GM21825 (cell line): ENCODE results near the gene CDC16.
"Not testable (repeated sequence)": the region's sequence is repeated elsewhere in the genome, so short reads cannot be mapped to it uniquely, and the experiment has no call there.

Experiments
- ATAC-seq: cut with Tn5 transposase; IDR thresholded peaks from one replicate; pipeline ENCODE4 v1.9.1; 2021; ENCODE audit warnings: mild to moderate bottlenecking, moderate library complexity; ENCODE audit not compliant: unreplicated experiment

Gene CDC16

DNA sequence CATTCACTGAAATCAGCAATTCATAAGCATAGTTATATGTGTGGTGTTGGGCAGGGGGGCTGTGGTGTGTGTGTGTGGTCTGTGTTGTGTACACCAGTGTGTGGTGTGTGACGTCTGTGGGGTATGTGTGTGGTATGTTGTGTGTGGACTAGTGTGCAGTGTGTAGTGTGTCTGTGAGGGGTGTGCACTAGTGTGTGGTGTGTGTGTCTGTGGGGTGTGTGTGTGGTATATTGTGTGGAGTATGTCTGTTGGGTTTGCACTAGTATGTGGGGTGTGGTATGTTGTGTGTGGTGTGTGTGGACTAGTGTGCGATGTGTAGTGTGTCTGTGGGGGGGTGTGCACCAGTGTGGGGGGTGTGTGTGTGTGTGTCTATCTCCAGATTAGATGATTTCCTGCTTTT, 7.2 kb upstream of the CDC16 start:
- no peak for ATAC-seq

DNA sequence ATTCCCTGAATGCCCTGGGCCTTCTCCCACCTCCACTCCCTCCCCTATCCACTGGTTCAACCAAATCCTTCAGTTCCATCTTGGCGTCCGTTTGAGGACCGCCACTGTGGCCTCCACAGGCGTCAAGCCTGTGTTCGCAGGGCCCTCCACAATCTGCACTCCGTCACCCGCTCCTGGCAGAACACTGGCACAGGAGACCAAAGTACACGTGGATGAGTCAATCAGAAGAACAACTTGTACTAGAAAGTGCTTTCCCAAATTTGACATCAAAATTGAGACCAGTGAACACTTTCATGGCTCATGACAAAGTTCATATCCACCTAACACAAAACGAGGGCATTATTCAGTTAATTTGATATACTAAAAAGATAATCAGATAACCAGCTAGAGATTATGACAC, 6.5 kb upstream of the CDC16 start:
- no peak for ATAC-seq

DNA sequence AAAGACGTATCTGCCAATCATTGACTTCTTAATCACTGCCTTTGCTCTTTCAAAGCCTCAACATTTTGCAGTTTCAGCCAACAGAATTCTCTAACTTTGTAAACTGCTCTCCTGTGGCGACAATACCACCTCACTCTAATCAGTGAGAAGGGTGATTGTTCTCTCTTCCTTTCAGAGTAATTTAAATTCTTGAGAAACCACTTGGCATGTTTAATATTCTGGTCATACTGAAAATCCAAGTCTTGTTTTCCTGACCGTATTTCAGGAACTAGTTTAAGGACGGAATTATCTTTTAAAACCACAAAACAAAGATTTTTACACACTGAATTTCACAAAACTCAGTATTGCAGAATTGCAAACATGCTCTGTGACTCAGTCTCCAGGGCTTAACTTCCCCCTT, 5.2 kb upstream of the CDC16 start:
- no peak for ATAC-seq

DNA sequence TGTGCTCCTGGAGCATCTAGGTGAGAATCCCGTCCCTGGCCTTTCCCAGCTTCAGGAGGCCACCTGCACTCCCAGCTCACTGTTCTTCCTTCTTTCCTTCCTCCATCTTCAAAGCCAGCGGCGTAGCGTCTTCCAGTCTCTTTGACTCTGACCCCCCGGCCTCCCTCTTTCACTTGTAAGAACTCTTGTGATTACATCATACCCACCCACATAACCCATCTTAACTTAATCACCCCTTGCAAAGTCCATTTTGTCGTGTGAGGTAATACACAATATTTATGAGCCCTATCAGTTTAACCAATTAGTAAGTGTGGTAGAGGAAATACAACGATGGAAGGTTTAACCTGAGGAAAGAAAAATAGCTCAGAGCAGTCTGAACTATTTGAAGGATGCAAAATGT, 4.6 kb upstream of the CDC16 start:
- no peak for ATAC-seq

DNA sequence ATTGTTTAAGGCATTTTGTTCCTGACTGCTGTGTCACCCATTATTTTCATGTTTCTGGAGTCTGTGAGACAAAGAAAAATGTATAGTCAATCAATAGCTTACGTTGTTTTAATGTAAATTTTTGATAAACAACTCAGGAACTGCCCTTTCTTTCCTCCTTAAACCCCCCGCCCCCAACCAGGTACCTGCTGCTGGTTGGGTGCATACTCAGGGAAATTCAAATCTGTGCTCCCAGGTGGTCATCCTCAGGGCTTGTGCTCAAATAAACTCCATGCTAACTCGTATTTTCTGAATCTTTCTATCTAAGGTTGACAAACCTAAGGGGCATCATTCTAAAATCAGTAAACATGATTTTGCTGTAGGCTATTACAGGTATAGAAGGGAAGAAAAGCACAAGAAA, 4.1 kb upstream of the CDC16 start:
- no peak for ATAC-seq

DNA sequence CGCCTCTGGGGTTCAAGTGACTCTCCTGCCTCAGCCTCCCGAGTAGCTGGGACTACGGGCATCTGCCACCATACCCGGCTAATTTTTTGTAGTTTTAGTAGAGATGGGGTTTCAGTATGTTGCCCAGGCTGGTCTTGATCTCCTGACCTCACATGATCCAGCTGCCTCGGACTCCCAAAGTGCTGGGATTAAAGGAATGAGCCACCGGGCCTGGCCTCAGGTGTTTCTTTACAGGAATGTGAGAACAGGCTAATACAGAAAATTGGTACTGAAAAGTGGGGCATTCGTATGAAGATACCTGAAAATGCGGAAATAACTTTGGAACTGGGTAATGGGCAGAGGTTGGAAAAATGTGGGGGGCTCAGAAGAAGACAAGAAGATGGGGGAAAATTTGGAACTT, 2.8 kb upstream of the CDC16 start:
- no peak for ATAC-seq

DNA sequence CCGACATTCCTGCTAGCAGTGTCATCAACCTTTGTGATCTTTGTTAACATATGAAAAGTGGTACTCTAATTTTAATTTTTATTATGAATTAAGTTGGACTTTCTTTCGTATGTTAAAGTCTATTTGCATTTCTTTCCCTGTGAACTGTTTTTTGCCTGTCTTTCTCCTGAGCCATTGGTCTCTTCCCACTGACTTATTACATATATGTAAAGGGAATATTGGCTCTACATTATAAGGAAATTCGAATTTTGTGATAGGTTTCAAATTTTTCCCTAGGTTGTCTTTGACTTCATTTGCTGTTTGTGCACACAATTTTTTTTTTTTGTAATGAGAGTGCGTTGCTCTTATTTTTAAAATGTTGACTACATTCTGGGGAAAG, 442 bp upstream of the CDC16 start:
- no peak for ATAC-seq

DNA sequence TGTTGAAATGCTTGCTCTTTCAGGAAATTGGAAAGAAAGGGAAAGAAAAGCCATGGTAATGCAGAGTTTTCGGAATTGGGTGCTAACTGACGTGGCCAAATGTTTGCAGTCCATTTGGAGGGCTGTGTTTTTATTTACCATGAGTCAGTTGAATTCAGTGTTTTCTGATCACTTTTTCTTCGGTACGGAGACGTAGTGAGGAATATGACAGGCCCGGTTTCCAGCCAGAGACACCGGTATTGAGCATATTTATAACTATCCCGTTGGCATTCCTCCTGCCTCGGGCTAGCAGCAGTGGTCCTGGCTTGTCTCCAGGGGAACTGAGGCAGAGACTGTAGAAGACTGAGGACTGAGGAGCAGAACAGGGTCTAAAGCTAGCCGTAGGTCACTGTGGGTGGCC, 1.0 kb downstream of the CDC16 start:
- ATAC-seq = no peak

DNA sequence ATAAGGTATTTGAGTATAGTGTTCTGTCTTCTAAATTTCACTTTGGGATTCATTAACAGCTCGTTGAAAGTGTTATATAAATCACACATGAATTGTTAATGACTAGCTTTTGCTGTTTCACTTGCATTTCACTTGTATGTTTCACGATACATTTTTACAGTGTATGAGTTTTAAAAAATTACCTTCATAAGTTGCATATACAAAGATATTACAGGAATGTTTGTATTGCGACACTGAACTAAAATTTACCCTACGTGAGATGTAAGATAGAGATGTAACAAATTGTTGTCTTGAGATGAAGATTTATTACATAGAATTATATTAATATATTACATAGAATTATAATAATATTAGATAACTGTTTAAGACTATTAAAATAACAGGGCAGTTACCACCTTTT, 1.5 kb downstream of the CDC16 start:
- ATAC-seq = no peak

DNA sequence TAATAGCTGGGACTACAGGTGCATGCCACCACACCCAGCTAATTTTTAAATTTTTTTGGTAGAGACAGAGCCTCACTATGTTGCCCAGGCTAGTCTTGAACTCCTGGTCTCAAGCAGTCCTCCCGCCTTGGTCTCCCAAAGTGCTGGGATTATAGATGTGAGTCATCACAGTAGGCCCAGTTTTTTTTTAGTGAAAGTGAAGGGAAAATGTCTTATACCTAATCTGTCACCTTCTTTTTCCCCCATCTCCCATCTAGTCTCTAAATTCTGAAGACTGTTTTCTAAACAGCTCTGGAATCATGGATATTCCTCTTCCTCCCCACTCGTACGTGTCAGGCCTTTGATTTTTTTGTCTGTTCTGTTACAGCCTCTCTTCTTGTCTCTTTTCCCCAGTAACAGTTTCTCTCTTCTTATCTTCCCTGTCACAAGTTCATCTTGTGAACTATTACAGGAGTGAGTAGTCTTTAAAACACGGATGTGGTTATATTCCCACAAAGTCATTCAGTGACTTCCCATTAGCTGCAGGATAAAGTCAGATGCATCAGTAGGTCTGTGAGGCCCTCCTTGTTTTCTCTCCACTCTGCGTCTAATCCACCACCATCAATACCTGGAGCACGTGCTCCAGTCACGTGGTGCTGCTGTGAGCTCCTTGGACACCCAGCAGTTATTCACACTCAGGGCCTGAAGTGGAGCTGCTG, 2.9 kb downstream of the CDC16 start:
- ATAC-seq = no peak

DNA sequence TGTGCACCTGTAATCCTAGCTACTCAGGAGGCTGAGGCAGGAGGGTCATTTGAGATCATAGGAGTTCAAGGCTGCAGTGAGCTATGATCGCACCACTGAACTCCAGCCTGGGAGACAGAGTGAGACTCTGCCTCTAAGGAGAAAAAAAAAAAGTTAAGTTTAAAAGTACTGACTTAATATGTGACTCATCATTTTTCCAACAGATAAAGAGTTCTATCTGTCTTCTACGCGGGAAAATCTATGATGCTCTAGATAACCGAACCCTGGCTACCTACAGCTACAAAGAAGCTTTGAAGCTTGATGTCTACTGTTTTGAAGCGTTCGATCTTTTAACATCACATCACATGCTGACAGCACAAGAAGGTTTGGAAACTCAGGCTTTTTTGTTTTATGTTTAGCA, 7.2 kb downstream of the CDC16 start:
- ATAC-seq = no peak

DNA sequence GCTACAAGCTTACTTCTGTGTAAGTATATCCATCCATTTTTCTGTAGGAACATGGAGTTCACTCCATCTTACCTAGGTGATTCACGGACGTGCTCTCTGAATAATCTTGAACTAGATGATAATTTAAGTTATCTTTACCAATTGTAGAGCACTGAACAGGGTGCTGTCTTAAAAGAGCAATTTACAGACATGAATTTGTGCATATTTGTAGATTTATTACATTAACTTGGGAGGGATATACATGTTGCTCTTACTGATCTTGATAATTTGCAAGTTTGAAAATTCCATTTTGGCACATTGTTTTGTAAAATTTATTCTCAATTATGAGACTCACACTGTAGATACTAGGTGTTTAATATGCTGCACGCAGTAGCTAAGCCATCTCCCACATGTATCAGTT, 9.3 kb downstream of the CDC16 start:
- ATAC-seq = no peak

DNA sequence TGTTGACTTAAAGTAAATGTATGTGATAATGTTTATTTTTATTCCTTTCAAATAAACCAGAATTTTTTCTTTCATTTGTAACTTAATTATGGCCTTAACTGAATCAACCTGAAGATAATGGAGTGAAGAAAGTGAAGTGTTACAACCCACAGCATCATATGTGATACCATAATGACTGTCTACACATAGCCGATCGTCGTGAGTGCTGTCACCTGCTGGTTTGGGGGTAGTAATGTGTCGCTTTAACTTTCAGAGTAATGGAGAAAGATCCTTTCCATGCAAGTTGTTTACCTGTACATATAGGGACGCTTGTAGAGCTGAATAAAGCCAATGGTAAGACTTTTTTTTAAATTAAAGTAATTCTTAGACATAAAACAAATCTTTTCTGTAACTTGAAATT, 9.9 kb downstream of the CDC16 start:
- no peak for ATAC-seq

DNA sequence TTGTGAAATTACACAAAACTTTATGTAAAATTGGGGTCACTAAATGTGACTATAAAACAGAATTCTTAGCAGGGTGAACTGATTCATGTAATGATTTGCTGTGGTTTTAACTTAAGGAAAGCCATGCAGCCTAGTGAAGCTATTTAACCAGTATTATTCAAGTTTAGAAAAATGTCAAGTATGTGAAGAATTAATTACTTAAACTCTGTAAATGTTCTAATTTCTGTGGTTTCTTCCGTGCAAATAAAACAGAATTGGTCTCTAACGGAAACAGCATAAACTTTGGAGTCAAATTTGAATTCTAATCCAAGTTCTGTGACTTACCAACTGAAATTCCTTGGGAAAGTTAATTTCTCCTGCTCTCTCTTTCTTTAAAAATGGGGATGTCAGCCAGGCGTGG, 13.3 kb downstream of the CDC16 start:
- no peak for ATAC-seq

DNA sequence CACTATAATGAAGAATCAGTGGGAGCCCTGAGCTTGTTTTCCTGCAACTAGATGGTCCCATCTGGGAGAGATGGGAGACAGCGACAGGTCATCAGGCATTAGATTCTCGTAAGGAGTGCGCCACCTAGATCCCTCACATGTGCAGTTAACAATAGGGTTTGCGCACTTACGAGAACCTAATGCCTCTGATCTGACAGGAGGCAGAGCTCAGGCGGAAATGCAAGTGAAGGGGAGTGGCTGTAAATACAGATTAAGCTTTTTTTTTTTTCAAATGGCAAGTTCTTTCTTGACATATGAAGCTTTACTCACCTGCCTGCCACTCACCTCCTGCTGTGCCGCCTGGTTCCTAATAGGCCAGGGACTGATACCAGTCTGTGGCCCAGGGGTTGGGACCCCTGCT, 14.4 kb downstream of the CDC16 start:
- no peak for ATAC-seq

DNA sequence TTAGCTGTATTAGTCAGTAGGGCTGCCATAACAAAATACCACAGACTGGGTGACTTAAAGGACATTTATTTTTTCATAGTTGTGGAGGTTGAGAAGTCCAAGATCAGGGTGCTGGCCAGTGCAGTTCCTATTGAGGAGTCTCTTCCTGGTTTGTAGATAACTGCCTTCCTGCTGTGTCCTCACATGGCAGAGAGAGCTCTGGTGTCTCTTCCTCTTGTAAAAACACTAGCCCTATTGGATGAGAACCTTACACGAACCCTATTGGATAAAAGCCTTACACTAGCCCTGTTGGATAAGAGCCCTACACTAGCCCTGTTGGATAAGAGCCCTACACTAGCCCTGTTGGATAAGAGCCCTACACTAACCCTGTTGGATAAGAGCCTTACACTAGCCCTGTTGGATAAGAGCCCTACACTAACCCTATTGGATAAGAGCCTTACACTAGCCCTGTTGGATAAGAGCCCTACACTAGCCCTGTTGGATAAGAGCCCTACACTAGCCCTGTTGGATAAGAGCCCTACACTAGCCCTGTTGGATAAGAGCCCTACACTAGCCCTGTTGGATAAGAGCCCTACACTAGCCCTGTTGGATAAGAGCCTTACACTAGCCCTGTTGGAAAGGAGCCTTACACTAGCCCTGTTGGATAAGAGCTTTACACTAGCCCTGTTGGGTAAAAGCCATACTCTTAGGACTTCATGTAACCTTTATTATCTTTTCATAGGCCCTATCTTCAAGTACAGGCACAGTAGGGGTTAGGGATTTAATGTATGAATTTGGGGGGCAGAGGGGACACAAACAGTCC, 17.1 kb downstream of the CDC16 start:
- not testable (repeated sequence) for ATAC-seq

DNA sequence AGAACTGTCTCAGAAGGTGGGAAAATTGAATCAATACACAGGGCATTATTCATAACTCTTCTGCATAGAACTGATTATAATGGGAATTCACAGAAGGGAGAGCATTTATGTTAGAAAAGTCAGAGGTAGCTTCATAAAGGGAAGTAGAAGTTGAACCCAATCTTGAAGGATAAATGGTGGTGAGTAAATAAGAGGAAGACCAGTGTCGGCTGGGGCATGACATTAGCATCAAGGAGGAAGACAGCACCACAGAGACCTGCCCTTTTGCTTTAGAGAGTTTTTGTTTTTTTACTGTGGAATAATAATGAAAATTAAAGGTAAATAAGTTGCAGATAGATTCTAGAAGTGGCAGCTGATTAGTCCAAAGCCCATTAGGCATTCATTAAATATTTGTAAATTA, 21.9 kb downstream of the CDC16 start:
- ATAC-seq = no peak

DNA sequence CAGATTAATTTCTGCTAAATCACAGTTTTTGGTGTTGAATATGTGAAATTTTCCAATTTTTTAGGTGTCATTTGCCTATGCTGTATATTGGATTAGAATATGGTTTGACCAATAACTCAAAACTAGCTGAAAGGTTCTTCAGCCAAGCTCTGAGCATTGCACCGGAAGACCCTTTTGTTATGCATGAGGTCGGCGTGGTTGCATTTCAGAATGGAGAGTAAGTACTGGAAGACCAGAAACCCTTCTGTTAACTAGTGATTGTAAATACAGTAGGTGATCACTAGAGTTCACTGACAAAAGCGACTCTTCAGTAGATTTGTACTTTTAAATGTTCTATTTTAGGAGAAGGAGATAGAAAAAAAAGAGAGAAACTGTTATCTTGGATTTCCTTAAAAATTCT, 22.3 kb downstream of the CDC16 start:
- no peak for ATAC-seq

DNA sequence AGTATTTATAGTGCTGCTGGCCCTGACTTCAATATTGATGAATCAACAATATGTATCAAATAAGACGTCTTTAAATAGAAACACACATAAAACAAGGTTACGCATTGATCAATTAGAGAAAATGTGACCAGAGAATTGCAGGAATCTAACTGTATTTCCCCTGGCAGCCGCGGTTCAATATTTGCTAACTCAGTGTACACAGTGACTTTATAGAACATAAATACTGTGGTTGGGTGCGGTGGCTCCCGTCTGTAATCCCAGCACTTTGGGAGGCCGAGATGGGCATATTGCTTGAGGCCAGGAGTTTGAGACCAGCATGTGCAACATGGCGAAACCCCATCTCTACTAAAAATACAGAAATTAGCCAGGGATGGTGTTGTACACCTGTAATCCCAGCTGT, 23.9 kb downstream of the CDC16 start:
- no peak for ATAC-seq

DNA sequence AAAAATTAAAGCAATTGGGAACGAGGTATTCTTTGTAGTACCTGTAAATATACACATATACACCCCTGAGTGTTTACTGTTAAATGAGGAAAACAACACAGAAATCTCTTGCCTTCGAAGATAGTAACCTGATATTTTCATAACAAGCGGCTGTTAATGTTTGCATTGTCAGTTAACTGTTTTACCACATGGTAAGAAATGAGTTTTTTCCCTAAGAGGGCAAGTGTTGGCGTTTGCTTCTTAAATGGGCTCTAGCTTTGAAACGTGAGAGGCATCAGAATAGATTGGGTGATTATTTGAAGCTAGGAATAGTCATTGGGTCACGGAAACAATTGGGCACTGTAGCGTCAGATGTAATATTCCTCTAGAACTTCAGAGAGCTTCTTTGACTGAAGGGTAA, 24.7 kb downstream of the CDC16 start:
- no peak for ATAC-seq

DNA sequence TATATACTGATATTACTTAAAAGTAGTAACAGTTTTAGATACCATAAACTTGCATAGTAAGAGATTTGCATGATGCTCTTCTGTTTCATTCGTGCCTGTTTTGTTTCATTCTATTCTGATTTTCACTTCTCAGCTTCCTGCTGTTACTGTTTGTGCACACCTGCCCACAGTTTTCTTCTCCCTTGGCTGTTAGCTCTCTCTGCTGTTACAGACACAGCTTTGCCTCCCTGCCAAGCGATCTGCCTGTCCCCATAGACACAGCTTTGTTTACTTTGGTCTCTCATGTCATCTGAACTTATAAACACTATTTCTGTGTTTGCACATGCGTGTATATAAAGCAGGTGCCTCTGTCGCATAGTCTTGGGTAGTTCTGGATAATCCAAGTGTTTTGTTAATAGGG, 25.3 kb downstream of the CDC16 start:
- ATAC-seq = no peak

DNA sequence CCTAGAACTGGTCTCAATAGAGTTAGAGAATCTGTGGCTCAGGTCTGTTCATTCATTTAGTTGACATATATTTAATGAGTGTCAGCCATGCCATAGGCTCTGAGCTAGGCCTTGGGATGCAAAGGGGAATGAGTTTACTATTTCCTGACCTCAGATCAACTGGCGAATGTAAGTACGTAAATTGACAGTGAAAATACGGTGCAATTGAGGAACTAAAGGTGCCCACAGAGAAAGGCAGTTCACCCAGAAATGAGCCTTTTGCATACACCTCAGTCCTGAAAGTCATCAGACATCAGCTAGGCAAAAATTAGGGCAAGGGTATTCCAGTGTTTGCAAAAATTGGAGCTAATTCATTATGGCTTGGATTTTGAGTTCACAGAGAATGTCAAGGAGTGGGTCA, 26.1 kb downstream of the CDC16 start:
- ATAC-seq = no peak
